CD4-positive, alpha-beta T cell treated with Interleukin-4 for 4 hours (primary cell): ENCODE results near the gene STXBP1.

Experiments
- DNase-seq: peaks from one replicate; pipeline ENCODE4 v3.0.0-alpha.2; 2020

The STXBP1 gene

DNA sequence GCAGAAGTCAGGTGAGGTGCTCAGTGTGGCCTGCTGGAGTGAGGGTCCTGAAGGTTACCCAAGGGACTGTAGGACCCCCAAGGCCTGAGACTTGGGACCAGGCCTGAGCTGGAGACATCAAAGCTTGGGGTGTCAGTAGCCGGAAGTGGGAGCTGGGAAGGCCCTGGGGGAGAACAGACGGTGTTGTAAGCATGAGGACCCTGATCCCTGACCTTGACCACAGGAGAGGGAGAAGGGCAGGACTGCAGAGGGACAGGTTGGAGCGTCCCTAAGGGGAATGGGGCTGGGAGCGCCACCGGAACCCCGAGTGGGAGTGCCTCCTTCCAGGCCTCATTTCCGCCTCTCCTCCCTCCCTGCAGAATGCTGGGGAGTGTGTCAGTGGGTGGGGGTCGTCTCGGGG, 104.3 kb downstream of the STXBP1 start:
- no peak for DNase-seq

DNA sequence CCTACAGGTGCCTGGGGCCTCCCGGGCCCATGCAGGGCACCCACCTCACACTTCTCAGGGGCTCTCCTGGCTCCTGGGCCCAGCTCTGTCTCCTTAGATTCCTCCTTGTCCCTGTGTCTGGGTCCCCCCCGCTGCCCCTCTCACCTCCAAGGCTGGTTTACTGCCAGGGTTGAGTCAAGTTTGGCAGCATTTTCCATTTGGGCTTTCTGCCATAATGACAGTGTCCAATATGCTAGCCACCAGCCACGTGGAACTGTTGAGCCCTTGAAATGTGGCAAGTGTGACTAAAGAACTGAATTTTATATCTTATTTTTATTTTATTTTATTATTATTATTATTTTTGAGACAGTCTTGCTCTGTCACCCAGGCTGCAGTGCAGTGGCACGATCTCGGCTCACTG, 105.7 kb downstream of the STXBP1 start:
- DNase-seq, result no peak

- DNase-seq, result peak; percentile 22
Measured at GRCh38 chr9:127720031-127720864, 108.2 kb downstream of the STXBP1 start.

GRCh38 chr9:127720865-127721227, 108.8 kb downstream of the STXBP1 start:
- DNase-seq, result no peak

- DNase-seq, result peak; percentile 50
Measured at GRCh38 chr9:127721391-127721821, 109.3 kb downstream of the STXBP1 start.

GRCh38 chr9:127722055-127722745, 110.1 kb downstream of the STXBP1 start:
- DNase-seq, result no peak

DNA sequence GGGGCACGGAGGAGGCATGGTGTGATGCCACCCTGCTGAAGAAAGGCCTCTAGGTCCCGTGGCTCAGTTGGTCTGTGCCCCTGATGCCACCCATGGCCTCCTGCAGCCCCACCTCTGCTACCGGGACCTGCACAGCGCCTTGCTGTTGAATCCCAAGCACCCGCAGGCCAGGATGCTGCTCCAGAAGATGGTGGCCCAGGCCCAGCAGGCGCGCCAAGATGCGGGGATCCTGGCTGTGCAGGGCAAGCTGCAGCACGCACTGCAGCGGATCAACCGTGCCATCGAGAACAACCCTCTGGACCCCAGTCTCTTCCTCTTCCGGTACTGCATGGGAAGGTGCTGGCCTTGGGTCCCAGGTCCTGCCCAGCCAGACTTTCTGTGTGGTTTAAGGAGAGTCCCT, 110.9 kb downstream of the STXBP1 start:
- DNase-seq, result no peak

- no peak for DNase-seq
Measured at GRCh38 chr9:127723444-127723843, 111.4 kb downstream of the STXBP1 start.

GRCh38 chr9:127724012-127724411, 111.9 kb downstream of the STXBP1 start:
- no peak for DNase-seq

DNA sequence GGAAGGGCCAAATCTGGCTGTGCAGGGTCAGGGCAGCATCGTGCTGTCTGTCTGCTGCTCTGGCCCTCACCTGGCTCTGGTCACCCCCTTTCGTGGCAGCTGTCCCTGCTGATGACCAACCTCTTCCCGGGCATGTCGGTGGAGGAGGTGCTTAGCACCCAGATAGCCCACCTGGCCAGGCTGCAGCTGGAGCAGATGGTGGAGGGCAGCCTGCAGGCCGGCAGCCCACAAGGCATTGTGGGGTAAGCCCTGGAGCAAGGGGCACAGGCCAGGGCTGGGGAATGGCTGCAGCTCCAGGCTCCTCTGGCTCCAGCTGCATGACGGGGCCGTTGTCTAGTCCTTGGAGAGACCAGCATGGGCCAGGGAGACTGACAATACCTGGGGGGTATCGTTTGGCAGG, 114.8 kb downstream of the STXBP1 start:
- DNase-seq, result no peak

GRCh38 chr9:127728808-127729207, 116.7 kb downstream of the STXBP1 start:
- no peak for DNase-seq

- no peak for DNase-seq
Measured at GRCh38 chr9:127729522-127730256, 117.6 kb downstream of the STXBP1 start.

- DNase-seq, result no peak
Measured at GRCh38 chr9:127730262-127730661, 118.2 kb downstream of the STXBP1 start.

DNA sequence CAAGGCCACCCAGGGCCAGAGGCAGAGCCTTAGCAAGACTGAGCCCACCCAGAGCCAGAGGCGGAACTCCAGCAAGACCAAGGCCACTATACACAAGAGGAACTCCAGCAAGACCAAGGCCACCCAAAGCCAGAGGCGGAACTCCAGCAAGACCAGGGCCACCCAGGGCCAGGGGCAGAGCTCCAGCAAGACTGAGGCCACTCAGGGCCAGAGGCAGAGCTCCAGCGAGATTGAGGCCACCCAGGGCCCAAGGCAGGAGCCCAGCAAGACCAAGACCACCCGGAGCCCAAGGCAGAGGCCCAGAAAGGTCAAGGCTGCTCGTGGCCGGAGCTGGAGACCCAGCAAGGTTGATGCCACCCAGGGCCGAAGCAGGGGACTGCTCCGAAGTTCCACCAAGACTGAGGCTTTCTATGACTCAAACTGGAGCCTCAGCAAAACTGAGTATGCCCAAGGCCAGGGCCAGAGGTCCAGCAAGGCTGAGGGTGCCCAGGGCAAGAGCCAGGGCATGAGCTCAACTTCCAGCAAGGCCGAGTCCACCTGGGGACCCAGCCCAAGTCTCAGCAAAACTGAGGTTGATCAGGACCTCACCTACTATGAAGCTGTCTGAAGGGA, 118.8 kb downstream of the STXBP1 start:
- no peak for DNase-seq

GRCh38 chr9:127731938-127732337, 119.9 kb downstream of the STXBP1 start:
- DNase-seq, result no peak

GRCh38 chr9:127732444-127732843, 120.4 kb downstream of the STXBP1 start:
- DNase-seq, result no peak

- DNase-seq, result no peak
Measured at GRCh38 chr9:127733614-127734013, 121.5 kb downstream of the STXBP1 start.

- DNase-seq, result no peak
Measured at GRCh38 chr9:127734247-127734746, 122.2 kb downstream of the STXBP1 start.

GRCh38 chr9:127734747-127735529, 122.9 kb downstream of the STXBP1 start, which contains the start of gene TOR2A:
Gene TOR2A (minus strand): TSS chr9:127735294. CDS start chr9:127735270, 24 bp downstream.
- DNase-seq, result peak; percentile 97

DNA sequence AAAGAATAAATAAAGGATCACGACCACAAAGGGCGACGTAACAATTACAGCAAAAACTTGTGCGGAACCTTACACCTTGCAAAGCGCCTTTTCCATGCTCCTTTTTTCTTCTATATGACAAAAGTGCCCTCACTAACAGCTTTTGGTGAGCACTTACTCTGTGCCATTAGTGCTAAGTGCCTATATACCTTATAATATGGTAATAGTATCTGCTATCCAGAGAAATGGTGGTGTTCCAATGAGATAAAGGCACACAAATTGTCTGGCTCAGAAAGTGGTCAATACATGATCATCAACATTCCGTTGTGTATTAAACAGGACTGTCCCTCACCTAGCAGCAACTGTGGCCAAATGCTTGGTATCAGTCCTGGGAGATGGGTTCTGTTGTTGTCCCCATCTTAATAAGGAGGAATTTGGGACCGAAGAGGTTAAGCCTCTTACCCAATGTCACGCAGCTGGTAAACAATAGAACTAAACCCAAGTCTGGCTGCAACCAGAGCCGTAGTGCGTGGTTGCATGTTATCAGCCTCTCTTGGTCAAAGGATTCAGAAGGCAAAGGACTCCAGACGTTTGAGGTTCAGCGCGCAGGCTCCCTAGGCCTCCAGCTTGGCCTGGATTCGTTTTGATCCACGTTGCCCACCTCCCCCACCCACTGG, 123.6 kb downstream of the STXBP1 start:
- DNase-seq, result no peak

- DNase-seq, result no peak
Measured at GRCh38 chr9:127738666-127739065, 126.6 kb downstream of the STXBP1 start.
